Left kidney (tissue), 2 donors: Measurements from ENCODE around the gene CD274. TPM values are rescaled to one million over a fixed set of nuclear protein-coding genes. Genes with fewer than 3 reads are reported as not detected.
"Not testable (repeated sequence)": the region's sequence is repeated elsewhere in the genome, so short reads cannot be mapped to it uniquely, and the experiment has no call there.

ENCODE experiments used
- DNase-seq: peaks from one replicate; pipeline ENCODE4 v3.0.0-alpha.2; 2013
- polyA plus RNA-seq: library from polyadenylated mRNA; unstranded; fragments of 120-200 nt; gene quantifications from one replicate; pipeline ENCODE4 v1.2.1, GENCODE V29; 2013; ENCODE audit not compliant: insufficient read length

CD274 gene
- polyA plus RNA-seq, 1 donor: 1.2 TPM

DNA sequence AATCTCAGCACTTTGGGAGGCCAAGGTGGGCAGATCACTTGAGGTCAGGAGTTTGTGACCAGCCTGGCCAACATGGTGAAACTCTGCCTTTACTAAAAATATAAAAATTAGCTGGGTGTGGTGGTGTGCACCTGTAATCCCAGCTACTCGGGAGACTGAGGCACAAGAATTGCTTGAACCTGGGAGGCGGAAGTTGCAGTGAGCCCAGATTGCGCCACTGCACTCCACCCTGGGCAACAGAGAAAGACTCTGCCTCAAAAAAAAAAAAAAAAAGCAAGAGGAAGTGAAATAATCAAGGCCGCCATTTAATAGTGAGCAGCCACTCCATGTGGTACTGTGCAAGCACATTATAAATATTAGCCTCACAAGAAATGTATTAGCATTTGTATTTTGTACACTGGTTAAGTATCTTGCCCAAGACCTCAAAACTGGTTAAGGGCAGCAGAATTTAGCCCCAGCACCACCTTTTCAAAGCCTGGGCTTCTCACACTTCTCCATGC is 14.5 kb downstream of the CD274 start:
- DNase-seq: not testable (repeated sequence)

GRCh38 chr9:5466005-5466404 is 15.7 kb downstream of the CD274 start:
- no peak for DNase-seq

DNA sequence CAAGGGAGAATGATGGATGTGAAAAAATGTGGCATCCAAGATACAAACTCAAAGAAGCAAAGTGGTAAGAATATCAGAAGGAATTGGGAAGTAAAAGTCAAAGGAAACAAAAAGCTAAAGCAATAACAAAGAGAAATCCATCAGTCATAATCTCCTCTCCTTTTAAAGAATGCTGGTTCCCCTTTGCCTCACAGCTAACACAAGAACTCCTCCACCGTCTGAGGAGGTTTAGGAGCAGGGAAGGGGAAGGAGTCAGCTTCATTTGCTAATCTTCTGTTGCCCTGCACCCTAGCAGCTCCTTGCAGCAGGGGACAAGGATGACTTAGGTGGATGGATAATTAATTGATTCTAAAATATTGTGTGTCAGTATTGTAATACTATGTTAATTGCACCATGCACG is 16.4 kb downstream of the CD274 start:
- no peak for DNase-seq

- no peak for DNase-seq
Measured at GRCh38 chr9:5468850-5469249, 18.5 kb downstream of the CD274 start.

GRCh38 chr9:5470122-5470521 is 19.8 kb downstream of the CD274 start:
- DNase-seq: no peak

GRCh38 chr9:5470816-5471215 is 20.5 kb downstream of the CD274 start:
- DNase-seq: no peak

GRCh38 chr9:5475611-5476010 is 25.3 kb downstream of the CD274 start:
- not testable (repeated sequence) for DNase-seq

DNA sequence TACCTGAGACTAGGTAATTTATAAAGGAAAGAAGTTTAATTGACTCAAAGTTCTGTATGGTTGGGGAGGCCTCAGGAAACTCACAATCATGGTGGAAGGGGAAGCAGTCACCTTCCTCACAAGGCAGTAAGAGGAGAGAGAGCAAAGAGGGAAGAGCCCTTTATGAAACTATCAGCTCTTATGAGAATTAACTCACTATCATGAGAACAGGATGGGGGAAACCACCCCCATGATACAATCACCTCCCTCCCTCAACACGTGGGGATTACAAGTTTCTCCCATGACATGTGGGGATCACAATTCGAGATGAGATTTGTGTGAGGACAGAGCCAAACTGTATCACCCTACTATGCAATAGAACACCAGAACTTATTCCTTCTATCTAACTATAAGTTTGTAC is 27.9 kb downstream of the CD274 start:
- DNase-seq: no peak

DNA sequence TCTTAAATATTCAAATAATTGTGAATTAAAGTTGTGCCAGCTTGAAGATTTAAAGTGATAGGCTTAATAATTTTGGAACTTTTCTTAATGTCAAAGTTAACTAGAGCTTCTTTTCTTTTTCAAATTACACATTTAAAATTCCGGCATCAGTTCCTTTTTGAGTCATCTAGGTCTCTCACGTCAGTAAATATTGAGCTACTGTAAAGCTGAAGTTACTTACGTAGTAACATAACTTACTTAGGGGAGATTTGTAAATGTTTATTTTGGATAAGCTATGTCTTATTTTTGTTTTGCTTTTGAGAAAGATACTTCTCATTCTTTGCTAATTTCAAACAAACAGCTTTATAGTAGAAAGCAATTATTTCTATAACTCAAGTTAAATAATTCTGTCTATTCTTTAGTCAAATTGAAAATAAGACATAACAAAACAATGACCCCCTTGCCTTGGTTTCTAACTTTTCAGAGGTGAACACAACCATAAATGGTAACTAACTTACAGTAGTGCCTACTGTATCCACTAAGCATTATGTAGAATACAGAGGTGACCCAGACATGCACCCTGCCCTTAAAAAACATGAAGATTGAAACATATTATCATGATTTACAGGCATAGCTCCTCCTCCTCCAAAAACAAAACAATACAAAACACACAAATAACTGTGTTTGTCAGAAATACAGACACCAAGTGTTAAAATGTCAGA is 29.8 kb downstream of the CD274 start:
- no peak for DNase-seq

DNA sequence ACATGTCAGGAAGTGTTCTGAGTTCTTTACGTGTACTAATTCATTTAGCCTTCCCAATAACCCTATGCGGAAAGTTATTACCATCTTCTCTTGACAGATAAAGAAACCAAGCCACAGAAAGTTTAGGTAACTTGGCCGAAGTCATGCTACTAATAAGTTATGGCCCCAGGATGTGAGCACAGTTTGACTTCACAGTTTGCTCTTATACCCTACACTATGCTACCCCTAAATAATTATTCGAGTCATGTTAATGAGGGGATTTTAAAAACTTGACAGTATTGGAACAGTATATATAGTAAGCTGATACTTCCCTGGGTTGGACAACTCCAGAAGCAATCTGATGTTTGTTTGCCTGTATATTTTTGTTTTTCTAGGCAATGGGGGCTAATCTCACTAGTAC is 30.6 kb downstream of the CD274 start:
- DNase-seq: no peak

DNA sequence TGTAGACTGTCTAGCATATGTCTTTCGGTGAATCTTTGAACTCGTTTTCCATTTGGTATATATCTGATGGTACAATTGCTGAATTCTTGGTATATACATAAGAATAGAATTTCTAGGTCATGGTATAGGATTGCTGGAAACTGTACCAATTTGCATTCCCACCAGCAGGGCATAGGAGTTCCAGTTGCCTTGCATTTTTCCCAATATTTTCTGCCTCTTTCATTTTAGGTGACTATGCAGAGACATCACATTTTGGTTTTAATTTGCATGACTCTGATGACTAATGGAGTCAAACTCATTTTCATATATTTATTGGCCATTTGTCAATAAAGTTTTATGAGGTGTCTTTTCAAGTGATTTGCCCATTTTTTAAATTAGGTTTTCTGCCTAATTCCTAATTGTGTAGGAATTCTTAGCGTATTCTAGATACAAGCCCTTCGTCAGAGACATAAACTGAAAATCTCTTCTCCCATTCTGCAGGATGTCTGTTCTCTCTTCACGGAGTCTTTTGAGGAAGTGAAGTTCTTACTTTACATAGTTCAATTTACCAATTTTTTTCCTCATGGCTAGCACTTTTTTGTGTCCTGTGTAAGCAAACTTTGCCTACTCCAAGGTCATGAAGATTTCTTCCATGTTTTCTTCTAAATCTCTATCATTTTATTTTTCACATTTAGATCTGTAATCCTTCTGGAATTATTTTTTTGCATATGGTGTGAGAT is 31.1 kb downstream of the CD274 start:
- DNase-seq: no peak

DNA sequence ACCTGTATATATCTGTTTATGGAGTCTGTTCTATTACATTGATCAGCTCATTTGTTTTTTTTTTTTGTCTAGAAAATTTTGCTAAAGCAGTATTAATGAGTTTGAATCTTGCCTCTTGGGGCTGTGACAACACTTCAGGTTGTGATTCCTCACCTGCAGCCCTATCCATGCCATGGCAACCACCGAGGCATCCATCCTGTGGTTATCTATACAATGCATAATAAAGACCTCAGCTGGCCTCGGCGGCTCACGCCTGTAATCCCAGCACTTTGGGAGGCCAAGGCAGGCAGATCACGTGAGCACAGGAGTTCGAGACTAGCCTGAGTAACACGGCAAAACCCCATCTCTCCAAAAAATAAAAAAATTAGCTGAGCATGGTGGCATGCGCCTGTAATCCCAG is 31.9 kb downstream of the CD274 start:
- no peak for DNase-seq

- no peak for DNase-seq
Measured at GRCh38 chr9:5483306-5483705, 33.0 kb downstream of the CD274 start.

DNA sequence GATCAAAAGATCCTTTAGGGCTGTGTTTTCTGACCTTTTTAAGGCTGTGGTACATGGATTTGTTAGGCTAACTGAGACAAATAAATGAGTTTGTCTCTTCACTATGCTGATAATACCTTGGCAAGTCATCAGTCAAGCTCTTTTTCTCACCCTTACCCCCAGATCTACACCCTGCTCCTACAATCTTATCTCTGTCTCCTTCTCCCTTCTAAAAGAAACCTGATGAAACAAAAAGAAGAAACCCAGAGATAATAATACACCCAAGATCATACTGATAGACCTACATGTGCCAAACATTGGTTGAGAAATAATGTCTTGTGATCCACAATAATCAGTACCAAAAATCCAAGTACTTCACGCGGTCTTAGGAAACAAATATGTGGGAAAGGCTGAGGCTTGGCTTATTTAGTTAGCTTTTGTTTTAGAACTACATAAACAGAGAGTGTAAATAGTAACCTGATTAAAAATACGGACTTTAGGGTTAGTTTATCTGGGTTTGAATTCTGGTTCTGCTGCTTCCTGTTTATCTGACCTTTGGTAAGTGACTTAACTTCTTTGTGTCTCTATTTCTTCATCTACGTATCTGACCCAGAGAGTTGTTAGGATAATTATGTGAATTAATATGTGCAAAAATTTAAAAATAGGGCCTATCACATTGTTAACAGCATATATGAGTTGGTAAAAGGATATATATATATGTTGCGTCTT is 35.2 kb downstream of the CD274 start:
- DNase-seq: no peak

GRCh38 chr9:5486988-5487387 is 36.6 kb downstream of the CD274 start:
- no peak for DNase-seq

DNA sequence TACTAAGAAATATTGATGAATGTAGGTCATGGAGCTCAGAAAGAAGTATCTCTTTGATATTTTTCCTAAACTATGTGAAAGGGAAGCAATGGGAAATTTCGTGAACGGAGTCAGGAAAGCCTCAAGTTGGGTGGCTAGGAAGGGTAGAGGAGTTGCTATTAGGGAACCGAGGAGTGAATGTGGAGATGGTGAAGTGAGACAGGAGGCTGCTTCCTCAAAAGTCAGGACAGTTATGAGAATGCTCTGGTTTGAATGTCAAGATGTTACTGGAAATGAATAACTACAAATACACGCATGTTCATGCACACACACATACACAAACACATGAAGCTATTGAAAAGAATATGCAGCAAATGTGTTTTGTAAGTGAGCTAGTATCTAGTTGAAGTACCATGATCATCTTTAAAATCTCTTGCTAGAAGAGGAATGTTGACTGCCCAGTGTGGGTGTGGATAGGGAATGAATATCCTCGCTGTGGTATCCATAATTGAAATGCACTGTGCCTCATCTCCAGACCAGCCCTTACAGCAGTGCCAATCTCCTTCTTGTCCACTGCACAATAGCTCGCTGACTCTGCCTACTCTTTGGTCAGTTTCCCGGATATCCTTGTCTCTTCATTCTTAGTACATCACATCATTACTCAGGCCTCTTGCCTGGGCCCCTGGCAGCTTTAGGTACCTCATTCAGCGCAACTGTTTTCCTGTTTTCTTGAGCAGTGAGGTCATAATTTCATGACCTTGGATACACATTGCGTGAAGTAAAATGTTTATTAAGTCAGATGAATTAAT is 38.1 kb downstream of the CD274 start:
- no peak for DNase-seq

GRCh38 chr9:5489630-5490490 is 39.5 kb downstream of the CD274 start:
- DNase-seq: peak; percentile 6

GRCh38 chr9:5492965-5493678 is 42.8 kb downstream of the CD274 start:
- no peak for DNase-seq

DNA sequence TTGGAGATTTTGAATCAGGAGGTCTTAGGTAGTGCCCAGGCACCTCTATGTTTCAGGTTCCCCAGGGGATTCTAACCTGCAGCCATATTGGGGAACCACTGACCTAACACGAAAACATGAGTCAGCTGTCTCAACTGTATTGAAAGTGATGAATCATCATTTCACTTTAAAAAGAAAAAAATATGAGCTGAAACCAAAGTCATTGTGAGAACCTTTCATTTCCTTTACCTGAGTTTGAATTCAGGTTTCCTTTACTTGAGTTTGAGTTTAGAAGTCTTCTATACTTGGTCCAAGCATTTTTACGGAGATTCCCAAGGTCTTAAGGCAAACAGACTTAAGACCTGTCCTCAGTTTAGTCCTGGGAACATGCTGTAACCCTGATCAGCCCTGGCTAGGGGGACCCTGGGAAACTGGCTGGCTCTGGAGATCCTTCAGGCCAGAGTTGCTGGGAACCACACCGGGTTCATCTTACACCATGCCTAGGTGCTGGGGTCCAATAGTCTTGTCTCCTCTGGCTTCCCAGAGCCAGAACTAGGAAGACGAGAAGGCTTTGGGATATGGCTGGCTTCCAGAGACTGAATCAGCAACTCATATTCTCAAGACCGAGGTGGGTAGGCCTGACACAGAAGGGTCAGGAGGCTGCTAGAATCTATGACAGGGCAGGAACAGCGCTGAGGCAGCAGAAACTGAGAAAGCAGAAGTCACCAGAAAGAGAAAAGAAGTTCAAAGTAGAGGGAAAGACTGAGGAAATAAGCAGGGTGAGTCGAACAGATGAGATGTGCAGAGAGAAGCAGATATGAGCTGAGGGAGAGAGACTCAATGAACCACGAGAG is 43.6 kb downstream of the CD274 start:
- no peak for DNase-seq

GRCh38 chr9:5494765-5495164 is 44.4 kb downstream of the CD274 start:
- DNase-seq: not testable (repeated sequence)
